ENCODE data around the gene GNA12.

The GNA12 gene

GRCh38 chr7:2734751-2735571, 109.1 kb downstream of the GNA12 start:
- no peak overlapping the region for H3K27ac ChIP-seq

DNA sequence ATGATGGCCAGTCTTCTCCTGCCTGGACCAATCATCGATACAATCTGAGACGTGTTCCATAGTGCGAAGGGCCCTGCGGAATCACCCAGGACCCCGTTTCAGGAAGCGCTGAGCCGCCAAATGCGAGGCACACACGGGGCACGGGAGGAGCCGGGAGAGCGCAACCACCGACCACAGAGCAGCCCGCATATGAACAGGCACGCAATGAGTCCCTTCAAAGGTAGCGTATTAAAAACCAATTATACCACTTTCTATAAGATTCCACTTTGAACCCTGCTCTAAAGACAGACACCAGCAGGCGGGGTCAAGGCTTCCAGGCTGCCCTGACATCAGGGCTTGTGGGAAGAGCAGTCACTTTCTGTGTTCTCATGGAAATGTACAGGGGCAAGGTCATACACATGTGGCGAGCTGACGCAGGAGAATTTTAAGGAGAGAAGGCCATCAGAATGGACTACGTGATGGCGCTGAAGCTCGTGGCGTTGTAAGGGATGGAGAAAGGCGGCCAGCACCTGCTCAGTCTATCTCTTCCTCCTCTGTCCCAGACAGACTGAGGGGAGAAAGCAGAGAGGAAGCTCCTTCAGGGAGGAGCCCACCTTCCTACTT, 109.9 kb downstream of the GNA12 start:
- no peak overlapping the region for H3K27ac ChIP-seq

More at GRCh38 chr7:2734751-2735571, 109.1 kb downstream of the GNA12 start:
- no peak for TF ChIP-seq CTCF (IDR thresholded peaks at IDR 0.05)
- no peak for TF ChIP-seq ZFX (IDR thresholded peaks at IDR 0.05; ENCODE audit: borderline replicate concordance)

GRCh38 chr7:2732959-2733584, 111.0 kb downstream of the GNA12 start:
- peak overlapping the region; percentile 40 for H3K27ac ChIP-seq
- TF ChIP-seq CTCF (IDR thresholded peaks at IDR 0.05) (0 out of 2 replicates have a peak, but pooled peaks have one; percentile 6), ZFX (IDR thresholded peaks at IDR 0.05; ENCODE audit: borderline replicate concordance) (no peak)

More for the DNA sequence above, 109.9 kb downstream of the GNA12 start:
- TF ChIP-seq CTCF (IDR thresholded peaks at IDR 0.05) (no peak), ZFX (IDR thresholded peaks at IDR 0.05; ENCODE audit: borderline replicate concordance) (no peak)

DNA sequence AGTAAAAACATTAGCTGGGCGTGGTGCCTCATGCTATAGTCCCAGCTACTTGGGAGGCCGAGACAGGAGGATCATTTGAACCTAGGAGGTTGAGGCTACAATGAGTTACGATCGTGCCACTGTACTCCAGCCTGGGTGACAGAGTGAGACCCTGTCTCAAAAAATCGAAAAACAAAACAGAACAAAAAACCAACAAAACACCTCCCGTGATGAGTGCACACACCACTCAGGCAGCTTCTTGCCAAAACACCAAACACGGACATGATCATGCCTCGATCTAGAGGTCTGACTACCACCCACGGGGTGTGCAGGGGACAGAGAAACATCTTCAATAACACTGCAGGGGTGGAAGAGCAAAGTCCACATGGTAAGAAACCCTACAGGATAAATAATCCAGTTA, 111.7 kb downstream of the GNA12 start:
- TF ChIP-seq ZFX (IDR thresholded peaks at IDR 0.05; ENCODE audit: borderline replicate concordance), result no peak
- no peak for TF ChIP-seq CTCF (IDR thresholded peaks at IDR 0.05)
- no peak overlapping the region for H3K27ac ChIP-seq

DNA sequence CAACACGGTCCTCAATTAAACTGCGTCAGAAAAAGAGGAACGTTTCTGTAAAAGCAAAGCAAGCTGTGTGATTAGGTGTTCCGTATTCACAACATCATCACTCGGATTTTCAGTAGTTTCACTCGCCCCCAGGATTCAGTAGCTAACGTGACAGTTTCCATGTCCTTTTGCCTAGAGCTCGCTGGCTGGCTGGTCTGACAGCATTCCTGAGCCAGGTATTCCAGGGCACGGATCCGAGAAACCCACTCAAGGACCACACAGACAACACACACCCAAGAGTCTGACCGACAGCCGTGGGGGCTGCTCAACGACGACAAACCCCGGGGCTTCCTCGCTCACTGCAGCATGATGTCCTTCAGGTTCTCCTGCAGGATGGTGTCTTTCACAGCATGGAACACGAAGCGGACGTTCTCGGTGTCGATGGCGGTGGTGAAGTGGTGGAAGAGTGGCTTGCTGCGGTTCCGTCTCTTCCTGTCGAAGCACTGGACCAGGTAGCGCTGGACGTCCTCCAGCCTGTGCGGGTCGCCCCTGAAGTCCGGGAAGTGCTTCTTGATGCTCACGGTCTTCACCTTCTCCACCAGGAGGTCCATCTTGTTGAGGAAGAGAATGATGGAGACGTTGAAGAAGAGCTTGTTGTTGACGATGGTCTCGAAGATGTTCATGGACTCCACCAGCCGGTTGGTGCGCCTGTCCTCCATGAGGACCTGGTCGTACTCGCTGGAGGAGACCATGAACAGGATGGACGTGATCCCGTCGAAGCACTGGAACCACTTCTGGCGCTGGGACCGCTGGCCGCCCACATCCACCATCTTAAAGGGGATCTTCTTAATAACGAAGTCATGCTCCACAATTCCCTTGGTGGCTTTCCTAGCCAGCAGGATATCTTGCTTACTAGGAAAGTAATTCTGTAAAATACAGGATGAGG, 113.0 kb downstream of the GNA12 start:
- TF ChIP-seq CTCF (IDR thresholded peaks at IDR 0.05) (no peak), ZFX (IDR thresholded peaks at IDR 0.05; ENCODE audit: borderline replicate concordance) (no peak)
- no peak overlapping the region for H3K27ac ChIP-seq

DNA sequence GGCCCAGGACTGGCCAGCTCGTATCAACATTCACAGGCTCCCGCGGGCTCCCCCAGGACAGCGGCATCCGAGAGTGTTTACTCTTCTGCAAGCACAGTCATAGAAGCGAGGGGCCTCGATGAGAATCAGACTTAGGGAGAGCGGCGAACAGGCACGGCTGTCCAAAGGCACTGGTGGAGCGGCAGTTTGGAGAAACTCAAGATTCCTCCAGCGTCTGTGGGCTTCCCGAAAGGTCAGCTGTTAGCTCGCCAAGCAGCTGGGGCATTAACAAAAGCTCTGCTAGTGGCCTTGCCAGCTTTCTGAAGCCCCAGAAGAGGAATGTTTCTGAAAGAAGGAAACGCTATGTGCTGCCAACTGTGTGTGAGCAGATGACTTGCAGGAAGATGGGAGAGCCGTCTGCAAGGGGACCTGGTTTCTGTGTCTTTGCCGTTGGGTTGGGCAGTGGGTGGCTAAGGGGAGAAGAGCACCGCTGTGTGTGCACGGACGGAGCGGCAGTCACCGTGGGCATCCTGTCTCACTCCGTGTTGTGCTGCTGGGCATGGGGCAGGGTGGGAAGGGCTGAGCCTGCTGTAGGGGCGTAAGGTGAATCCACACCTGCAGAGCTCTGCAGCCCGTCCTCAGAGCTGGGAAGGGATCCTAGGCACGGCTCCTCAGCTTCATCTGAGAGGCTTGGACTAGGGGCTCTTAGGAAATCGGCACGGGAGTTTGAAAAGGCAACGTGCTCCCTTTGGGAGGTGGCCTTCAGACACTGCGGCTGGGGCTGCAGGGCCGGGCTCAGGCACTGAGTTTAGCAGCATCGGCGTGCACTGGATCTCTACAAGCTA, 114.0 kb downstream of the GNA12 start:
- H3K27ac ChIP-seq, result no peak overlapping the region
- TF ChIP-seq ZFX (IDR thresholded peaks at IDR 0.05; ENCODE audit: borderline replicate concordance), result no peak
- no peak for TF ChIP-seq CTCF (IDR thresholded peaks at IDR 0.05)

All from 22Rv1 (cell line).